Retinal pigment epithelial cell (primary cell): ENCODE results near the gene PXK.

ENCODE experiments used
- DNase-seq: peaks from one replicate; pipeline ENCODE4 v3.0.0-alpha.2; 2010; ENCODE audit warnings: low read depth
- H3K4me3 ChIP-seq: 2 replicates; pipeline ENCODE4 v1.5.1; 2011; ENCODE audit warnings: mild to moderate bottlenecking, low read length, control low read depth, moderate library complexity
- TF ChIP-seq, protein P1 (sequence below): conservative IDR thresholded peaks from 2 replicates; pipeline ENCODE4 v1.5.1; 2011; ENCODE audit warnings: low read depth, low read length, control low read depth, inconsistent platforms

PXK gene

DNA sequence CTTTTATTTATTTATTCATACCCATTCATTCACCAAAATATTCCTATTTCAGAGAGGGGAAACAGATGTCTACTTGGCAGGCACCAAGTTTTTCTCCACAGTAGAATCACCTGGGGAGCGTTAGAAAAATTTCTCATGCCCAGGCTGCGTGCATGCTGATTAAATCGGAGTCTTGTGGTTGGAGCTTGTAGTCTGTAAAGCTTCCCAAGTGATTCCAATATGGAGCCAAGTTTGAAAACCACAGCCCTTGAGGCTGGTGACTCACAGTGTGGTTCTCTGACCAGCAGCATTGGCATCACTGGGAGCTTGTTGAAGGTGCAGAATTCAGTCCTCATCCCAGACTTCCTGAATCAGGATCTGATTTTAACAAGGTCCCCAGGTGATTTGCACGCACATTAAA lies 51.2 kb downstream of the PXK start:
- TF ChIP-seq, protein P1, sequence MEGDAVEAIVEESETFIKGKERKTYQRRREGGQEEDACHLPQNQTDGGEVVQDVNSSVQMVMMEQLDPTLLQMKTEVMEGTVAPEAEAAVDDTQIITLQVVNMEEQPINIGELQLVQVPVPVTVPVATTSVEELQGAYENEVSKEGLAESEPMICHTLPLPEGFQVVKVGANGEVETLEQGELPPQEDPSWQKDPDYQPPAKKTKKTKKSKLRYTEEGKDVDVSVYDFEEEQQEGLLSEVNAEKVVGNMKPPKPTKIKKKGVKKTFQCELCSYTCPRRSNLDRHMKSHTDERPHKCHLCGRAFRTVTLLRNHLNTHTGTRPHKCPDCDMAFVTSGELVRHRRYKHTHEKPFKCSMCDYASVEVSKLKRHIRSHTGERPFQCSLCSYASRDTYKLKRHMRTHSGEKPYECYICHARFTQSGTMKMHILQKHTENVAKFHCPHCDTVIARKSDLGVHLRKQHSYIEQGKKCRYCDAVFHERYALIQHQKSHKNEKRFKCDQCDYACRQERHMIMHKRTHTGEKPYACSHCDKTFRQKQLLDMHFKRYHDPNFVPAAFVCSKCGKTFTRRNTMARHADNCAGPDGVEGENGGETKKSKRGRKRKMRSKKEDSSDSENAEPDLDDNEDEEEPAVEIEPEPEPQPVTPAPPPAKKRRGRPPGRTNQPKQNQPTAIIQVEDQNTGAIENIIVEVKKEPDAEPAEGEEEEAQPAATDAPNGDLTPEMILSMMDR = no peak
- peak; percentile 99 for DNase-seq
- no peak overlapping the region for H3K4me3 ChIP-seq

DNA sequence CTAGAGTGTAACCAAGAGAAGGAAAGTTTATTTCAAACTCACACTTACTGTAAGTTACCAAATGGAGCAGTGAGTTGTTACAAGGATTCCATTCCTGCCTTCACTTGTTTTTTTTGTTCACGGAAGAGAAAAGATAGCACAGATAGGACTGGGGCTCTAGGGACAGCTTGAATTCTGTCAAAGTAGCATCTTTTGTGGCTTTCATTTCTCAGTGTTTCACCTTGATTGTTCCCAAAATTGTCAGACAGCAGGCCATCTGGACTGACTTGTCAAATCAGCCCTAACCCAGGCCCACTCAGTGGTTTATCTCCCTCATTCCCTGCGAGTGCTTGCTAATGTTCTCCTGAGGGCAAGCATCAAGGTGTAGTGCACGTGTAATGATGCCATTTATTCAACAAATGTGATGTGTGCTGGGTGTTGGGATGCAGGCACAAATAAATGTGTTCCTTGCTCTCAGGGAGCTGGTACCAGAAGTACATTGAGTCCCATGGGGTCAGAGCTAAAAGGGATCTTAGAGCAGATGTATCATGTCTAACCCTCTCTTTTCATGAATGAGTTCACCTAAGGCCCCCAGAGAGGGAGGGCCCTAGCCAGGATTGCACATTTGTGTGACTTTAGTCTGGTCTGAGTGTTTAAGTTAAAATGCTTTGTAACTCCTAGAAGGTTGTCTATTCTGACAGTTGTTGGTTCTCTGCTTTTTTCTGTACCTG lies 51.8 kb downstream of the PXK start:
- no peak overlapping the region for H3K4me3 ChIP-seq
- TF ChIP-seq, protein P1 = no peak
- no peak for DNase-seq

DNA sequence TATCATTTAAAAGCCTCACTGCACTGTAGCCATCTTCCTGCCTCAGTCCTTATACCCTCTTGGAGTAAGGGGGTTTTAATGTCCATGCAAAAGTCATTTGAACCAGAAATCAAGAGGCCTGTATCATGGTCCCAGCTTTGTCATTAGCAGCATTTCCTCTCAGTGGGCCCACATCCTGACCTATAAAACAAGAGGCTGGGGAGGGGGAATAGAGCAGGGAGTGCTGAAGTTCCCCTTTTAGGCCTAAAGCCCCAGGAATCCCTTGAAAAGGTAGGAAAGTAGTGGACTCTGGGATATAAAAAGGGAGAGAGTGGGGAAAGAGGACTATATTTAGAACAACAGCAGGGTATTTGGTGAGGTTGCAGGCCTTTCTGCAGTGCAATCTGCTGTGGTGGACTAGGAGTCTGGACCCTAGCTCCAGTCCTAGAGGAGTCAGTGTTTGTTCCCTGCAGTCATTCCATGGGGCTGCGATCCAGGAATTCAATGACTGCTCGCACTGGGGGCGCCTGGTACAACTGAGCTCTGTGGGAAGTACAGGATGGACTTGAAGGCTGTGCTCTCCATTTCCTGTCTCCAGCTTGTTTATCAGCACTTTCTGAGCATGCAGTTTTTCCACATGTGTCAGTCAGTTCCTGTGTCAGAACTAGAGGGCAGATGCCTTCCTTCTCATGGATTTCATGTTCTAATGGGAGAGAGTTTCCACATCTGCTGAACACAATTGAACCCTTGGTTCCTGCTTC lies 54.1 kb downstream of the PXK start:
- no peak overlapping the region for H3K4me3 ChIP-seq
- peak; percentile 93 for DNase-seq
- TF ChIP-seq, protein P1 = no peak

DNA sequence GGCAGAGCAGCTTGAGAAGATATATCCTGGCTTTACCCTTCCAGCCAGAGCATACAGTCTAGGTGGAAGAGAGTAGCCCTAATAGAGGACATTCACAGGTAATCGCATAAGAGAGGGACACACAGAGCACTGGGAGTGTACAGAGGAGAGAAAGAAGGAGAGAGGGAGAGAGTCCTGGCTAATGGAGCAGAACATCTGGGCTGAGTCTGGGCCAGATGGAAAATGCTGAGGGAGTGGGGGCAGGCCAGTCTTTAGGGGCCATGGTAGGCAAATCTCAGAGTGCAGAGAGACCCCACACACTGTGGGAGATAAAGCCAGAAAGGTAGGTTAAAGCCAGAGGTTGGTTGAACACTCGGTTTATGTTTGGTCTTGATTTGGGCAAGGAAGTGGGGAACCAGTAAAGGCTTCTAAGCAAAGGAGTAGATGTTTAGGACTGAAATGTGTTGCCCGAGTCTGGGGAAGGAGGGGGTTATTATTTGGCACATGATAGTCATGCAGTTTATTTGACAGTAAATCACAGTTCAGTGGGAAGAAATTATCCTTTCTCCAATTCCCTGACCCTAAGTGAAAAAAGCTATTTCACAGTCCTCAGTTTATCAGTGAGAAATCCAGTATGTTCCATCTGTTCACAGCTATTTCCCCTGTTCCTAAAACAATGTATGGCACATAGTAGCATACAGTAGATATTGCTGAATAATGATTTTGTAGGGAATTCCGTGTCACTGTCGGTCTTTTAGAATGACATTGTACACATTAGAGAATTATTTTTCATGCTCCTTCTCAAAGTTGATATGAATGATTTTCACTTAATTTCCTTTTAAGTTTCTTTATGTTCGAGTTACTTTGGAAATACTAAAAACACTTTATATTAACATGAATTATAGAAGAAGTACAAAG lies 55.2 kb downstream of the PXK start:
- no peak overlapping the region for H3K4me3 ChIP-seq
- TF ChIP-seq, protein P1 = no peak
- no peak for DNase-seq

DNA sequence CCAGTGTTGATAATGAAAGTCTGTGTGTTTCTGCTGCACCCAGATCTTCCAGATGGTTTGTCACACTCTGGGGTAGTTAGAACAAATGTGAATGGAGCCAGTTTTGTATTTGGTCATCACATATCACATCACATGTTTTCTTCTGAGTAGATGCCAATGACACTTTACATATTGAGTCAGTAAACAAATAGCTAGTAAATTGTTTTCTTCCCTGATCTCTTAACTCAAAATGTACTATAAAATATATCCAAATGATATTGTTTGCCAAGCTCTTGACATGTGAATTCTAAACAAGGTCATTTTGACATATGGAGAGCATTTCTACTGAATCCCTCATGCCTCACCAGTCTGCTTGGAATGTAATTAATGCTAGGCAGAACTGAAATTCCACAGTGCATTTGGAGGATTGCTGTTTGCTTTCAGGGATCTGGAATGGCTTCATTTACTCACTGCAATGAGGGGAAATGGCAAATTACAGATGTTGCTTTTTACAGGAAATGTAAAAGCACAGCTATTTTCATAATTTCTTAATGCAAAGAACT lies 55.9 kb downstream of the PXK start:
- no peak overlapping the region for H3K4me3 ChIP-seq
- TF ChIP-seq, protein P1 = no peak
- DNase-seq = peak; percentile 70

DNA sequence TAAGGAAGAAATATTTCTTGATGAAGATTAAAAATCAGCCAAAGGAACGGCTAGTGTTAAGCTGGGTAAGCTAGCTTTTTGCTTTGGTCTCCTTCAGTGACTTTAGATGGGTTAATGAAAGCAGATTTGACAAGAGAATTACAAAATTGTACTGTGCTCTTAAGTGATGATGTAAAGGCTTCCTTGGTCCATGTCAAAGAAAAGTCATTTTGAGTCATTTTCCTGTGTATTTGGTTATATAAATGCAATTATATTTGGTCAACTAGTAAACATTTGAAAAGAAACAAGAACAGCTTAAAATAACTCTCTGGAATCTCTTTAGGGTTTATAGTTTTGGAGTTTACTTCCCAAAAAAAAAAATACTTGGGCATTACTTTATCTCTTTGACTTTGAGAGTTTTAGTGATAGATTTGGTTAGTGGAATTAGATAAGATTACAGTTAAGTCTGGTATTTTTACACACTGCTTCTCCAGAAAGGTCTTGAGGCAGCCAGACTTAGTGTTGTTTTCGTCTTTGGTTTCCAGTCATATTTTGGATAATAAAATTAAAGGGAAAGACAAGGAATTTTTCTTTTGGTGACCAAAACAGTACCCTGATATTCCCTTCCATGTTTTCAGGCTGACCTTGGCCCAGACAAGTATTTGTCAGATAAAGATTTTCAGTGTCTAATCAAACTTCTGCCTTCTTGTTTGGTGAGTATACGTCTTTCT lies 58.6 kb downstream of the PXK start:
- no peak overlapping the region for H3K4me3 ChIP-seq
- TF ChIP-seq, protein P1 = no peak
- no peak for DNase-seq
